Measurements from ENCODE around the gene SNRPE.

GRCh38 chr1:203858975-203859374 is 2.4 kb upstream of the SNRPE start:
- no peak for TF ChIP-seq POLR2A (IDR thresholded peaks at IDR 0.05; ENCODE audit: borderline replicate concordance, extremely low read depth, insufficient read depth, insufficient read length)
- no peak for TF ChIP-seq POLR2AphosphoS5 (IDR thresholded peaks at IDR 0.05; ENCODE audit: low read depth, low read length)
- TF ChIP-seq YY1 (IDR thresholded peaks at IDR 0.05; ENCODE audit: extremely low read depth, insufficient replicate concordance, low read depth, low read length), result no peak
- no peak for TF ChIP-seq JUND (IDR thresholded peaks at IDR 0.05)
